ENCODE data around the gene VPS37D.
"Not testable (repeated sequence)": the region's sequence is repeated elsewhere in the genome, so short reads cannot be mapped to it uniquely, and the experiment has no call there.

Gene VPS37D, protein sequence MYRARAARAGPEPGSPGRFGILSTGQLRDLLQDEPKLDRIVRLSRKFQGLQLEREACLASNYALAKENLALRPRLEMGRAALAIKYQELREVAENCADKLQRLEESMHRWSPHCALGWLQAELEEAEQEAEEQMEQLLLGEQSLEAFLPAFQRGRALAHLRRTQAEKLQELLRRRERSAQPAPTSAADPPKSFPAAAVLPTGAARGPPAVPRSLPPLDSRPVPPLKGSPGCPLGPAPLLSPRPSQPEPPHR

DNA sequence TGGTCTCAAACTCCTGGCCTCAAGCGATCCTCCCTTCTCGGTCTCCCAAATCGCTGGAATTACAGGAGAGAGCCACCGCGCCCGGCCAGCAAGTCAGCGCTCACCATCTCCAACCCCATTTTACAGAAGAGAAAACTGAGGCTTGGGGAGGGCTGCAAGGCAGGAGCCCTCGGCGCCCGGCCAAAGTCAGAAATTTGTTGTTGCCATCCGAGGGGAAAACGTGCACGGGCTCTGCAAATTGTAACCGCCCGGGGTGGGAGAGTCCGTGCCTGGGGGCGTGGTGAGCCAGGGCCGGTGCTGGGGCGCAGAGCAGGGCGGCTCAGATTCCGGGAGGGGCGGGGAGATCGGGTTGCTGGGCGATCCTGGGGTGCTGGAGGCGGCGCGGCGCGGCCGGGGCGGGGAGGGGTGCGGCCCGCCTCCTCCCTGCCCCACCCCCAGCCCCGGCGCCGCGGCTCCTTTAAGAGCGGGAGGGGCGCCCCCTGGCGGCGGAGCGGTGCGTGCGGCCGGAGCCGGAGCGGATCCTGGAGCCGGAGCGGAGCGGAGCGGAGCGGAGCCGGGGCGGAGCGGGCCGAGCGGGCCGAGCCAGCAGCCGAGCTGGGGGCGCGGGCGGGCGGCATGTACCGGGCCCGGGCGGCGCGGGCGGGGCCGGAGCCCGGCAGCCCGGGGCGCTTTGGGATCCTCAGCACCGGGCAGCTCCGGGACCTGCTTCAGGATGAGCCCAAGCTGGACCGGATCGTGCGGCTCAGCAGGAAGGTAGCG lies at the start of gene VPS37D:
Gene VPS37D, plus strand, starts transcription at position 488 of the 759 bp plus-strand sequence. Its CDS starts 128 bp downstream, at position 616.
- peak within 1 kb of the TSS; percentile 65 for H3K4me3 ChIP-seq (ENCODE audit: low read length, poor library complexity, severe bottlenecking)
- peak within 1 kb of the TSS; percentile 69 for H2AFZ ChIP-seq (ENCODE audit: low read length)
- peak within 1 kb of the TSS; percentile 36 for H3K9ac ChIP-seq (ENCODE audit: low read depth, low read length, poor library complexity, severe bottlenecking)
- no peaks in the 10 kb centered on the region; the same call in 1 of the 2 replicates for H3K9me3 ChIP-seq (ENCODE audit: insufficient read depth, low read depth, low read length)
- H3F3A ChIP-seq (ENCODE audit: low read depth) = no peaks in the 10 kb centered on the region
- no peaks in the 10 kb centered on the region for H4K20me1 ChIP-seq (ENCODE audit: insufficient read depth, low read length, poor library complexity, severe bottlenecking)
- H3K27me3 ChIP-seq (ENCODE audit: insufficient read depth, low read length, poor library complexity, severe bottlenecking) = peaks cover 6% of the 10 kb centered on the region
- H3K9me2 ChIP-seq (replicated peaks; ENCODE audit: low read depth, low read length) = no peaks in the 10 kb centered on the region
- no peaks in the 10 kb centered on the region for H3K36me3 ChIP-seq (ENCODE audit: insufficient read depth, low read length)
- H3K4me1 ChIP-seq (ENCODE audit: insufficient read depth, low read length, poor library complexity, severe bottlenecking) = peaks cover 9% of the 10 kb centered on the region
- TF ChIP-seq EZH2phosphoT487 (IDR thresholded peaks at IDR 0.05; ENCODE audit: borderline replicate concordance) (no peak), CTCF (conservative IDR thresholded peaks at IDR 0.05; ENCODE audit: low read length) (peak; percentile 60)
- peak within 1 kb of the TSS; percentile 76 for H3K4me2 ChIP-seq (ENCODE audit: low read depth, low read length, poor library complexity, severe bottlenecking)
- H3K79me2 ChIP-seq (ENCODE audit: insufficient read depth, low read length) = no peaks in the 10 kb centered on the region

- no peaks in the 10 kb centered on the region for H4K20me1 ChIP-seq (ENCODE audit: insufficient read depth, low read length, poor library complexity, severe bottlenecking)
- no peaks in the 10 kb centered on the region for H3K9me2 ChIP-seq (replicated peaks; ENCODE audit: low read depth, low read length)
- H3K9me3 ChIP-seq (ENCODE audit: insufficient read depth, low read depth, low read length) = no peaks in the 10 kb centered on the region
- H3K4me1 ChIP-seq (ENCODE audit: insufficient read depth, low read length, poor library complexity, severe bottlenecking) = no peaks in the 10 kb centered on the region
- no peak overlapping the region for H2AFZ ChIP-seq (ENCODE audit: low read length)
- no peaks in the 10 kb centered on the region for H3F3A ChIP-seq (ENCODE audit: low read depth)
- no peaks in the 10 kb centered on the region for H3K36me3 ChIP-seq (ENCODE audit: insufficient read depth, low read length)
- H3K27me3 ChIP-seq (ENCODE audit: insufficient read depth, low read length, poor library complexity, severe bottlenecking) = no peaks in the 10 kb centered on the region
- H3K79me2 ChIP-seq (ENCODE audit: insufficient read depth, low read length) = no peaks in the 10 kb centered on the region
- H3K4me2 ChIP-seq (ENCODE audit: low read depth, low read length, poor library complexity, severe bottlenecking) = no peak overlapping the region
- no peak for TF ChIP-seq CTCF (conservative IDR thresholded peaks at IDR 0.05; ENCODE audit: low read length)
- no peak overlapping the region for H3K9ac ChIP-seq (ENCODE audit: low read depth, low read length, poor library complexity, severe bottlenecking)
- no peak overlapping the region for H3K4me3 ChIP-seq (ENCODE audit: low read length, poor library complexity, severe bottlenecking)
These were observed 49.1 kb upstream of the VPS37D start for GRCh38 chr7:73618538-73618937.

DNA sequence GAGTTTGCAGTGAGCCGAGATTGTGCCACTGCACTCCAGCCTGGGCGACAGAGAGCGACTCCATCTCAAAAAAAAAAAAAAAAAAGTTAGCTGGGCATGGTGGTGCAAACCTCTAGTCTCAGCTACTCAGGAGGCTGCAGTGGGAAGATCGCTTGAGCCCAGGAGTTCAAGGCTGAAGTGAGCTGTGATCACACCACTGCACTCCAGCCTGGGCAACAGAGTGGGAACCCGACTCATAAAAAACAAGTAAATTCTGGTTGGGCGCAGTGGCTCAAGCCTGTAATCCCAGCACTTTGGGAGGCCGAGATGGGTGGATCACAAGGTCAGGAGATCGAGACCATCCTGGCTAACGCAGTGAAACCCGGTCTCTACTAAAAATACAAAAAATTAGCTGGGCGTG lies 48.2 kb upstream of the VPS37D start:
- H3K27me3 ChIP-seq (ENCODE audit: insufficient read depth, low read length, poor library complexity, severe bottlenecking); H3F3A ChIP-seq (ENCODE audit: low read depth); H3K9ac ChIP-seq (ENCODE audit: low read depth, low read length, poor library complexity, severe bottlenecking); H3K4me1 ChIP-seq (ENCODE audit: insufficient read depth, low read length, poor library complexity, severe bottlenecking); H4K20me1 ChIP-seq (ENCODE audit: insufficient read depth, low read length, poor library complexity, severe bottlenecking); H2AFZ ChIP-seq (ENCODE audit: low read length); H3K9me2 ChIP-seq (replicated peaks; ENCODE audit: low read depth, low read length); H3K4me3 ChIP-seq (ENCODE audit: low read length, poor library complexity, severe bottlenecking); H3K9me3 ChIP-seq (ENCODE audit: insufficient read depth, low read depth, low read length); H3K79me2 ChIP-seq (ENCODE audit: insufficient read depth, low read length); H3K4me2 ChIP-seq (ENCODE audit: low read depth, low read length, poor library complexity, severe bottlenecking); H3K36me3 ChIP-seq (ENCODE audit: insufficient read depth, low read length): not testable (repeated sequence)
